ENCODE data around the gene NPAS3.

NPAS3 gene

DNA sequence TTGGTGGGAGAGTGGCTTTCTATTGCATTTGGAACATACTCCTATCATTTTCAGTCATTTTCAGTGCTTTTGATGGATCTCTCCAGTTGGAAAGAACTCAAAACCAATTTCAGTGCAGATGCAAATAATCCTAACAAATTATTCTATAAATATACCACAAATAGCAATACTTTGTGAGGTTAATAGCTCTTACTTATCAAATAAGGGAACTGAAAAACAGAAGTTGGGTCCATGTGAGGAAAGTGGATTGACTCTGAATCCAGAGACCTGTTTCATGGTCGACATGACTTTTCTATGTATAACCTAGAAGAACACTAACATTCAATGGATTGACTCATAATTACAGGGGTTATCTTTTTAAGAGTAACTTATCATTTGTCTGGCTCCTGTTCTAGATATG lies 763.6 kb downstream of the NPAS3 start:
- TF ChIP-seq, protein P1, sequence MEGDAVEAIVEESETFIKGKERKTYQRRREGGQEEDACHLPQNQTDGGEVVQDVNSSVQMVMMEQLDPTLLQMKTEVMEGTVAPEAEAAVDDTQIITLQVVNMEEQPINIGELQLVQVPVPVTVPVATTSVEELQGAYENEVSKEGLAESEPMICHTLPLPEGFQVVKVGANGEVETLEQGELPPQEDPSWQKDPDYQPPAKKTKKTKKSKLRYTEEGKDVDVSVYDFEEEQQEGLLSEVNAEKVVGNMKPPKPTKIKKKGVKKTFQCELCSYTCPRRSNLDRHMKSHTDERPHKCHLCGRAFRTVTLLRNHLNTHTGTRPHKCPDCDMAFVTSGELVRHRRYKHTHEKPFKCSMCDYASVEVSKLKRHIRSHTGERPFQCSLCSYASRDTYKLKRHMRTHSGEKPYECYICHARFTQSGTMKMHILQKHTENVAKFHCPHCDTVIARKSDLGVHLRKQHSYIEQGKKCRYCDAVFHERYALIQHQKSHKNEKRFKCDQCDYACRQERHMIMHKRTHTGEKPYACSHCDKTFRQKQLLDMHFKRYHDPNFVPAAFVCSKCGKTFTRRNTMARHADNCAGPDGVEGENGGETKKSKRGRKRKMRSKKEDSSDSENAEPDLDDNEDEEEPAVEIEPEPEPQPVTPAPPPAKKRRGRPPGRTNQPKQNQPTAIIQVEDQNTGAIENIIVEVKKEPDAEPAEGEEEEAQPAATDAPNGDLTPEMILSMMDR (IDR thresholded peaks at IDR 0.05; ENCODE audit: insufficient read depth, low read depth, low read length, missing control alignments): no peak
- no peak overlapping the region for H3K4me3 ChIP-seq (ENCODE audit: low read depth, low read length)
- no peak for DNase-seq (ENCODE audit: low read depth)

GRCh38 chr14:33704481-33704880 lies 765.8 kb downstream of the NPAS3 start:
- TF ChIP-seq, protein P1 (IDR thresholded peaks at IDR 0.05; ENCODE audit: insufficient read depth, low read depth, low read length, missing control alignments): no peak
- no peak for DNase-seq (ENCODE audit: low read depth)
- no peak overlapping the region for H3K4me3 ChIP-seq (ENCODE audit: low read depth, low read length)

DNA sequence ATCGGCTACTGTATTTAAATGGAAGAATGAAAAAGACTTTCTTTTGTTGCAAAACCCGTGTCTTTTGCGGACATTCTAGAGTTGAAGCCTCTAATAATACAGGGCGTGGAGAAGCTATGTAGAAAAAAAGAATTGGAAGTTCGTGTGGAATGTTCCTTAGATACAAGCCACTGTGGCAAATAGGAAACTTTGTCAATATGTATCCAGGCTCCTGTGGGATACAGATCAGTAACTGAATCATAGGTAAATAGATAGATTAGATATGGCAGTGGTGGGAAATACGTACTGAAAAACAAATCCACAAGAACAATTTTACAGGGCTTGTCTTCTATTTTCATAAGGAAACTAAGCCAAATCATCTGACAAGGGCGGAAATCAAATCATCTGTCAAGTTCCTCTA lies 766.8 kb downstream of the NPAS3 start:
- H3K4me3 ChIP-seq (ENCODE audit: low read depth, low read length): no peak overlapping the region
- TF ChIP-seq, protein P1 (IDR thresholded peaks at IDR 0.05; ENCODE audit: insufficient read depth, low read depth, low read length, missing control alignments): no peak
- no peak for DNase-seq (ENCODE audit: low read depth)

DNA sequence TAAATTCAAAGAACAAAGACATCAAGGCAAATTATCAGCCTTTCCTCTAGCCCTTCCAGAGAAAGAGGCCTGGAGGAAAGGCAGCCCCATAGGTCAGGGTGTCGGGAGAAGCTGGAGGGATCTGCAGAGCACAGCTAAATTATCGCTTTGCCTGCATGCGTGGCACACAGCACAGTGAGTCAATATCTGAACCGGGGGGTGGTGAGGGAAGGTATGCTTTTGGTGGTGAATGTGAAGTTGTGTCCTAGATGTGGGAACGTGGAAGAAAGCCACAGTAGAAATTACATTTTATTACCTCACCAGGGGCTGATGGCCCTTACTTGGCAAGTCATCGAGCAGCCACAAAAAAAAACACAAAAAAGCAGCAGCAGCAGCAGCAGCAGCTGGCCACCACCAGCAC lies 769.0 kb downstream of the NPAS3 start:
- no peak overlapping the region for H3K4me3 ChIP-seq (ENCODE audit: low read depth, low read length)
- TF ChIP-seq, protein P1 (IDR thresholded peaks at IDR 0.05; ENCODE audit: insufficient read depth, low read depth, low read length, missing control alignments): no peak
- DNase-seq (ENCODE audit: low read depth): no peak

GRCh38 chr14:33709283-33709682 lies 770.6 kb downstream of the NPAS3 start:
- DNase-seq (ENCODE audit: low read depth): no peak
- no peak overlapping the region for H3K4me3 ChIP-seq (ENCODE audit: low read depth, low read length)
- TF ChIP-seq, protein P1 (IDR thresholded peaks at IDR 0.05; ENCODE audit: insufficient read depth, low read depth, low read length, missing control alignments): no peak

GRCh38 chr14:33709711-33710110 lies 771.0 kb downstream of the NPAS3 start:
- DNase-seq (ENCODE audit: low read depth): no peak
- no peak overlapping the region for H3K4me3 ChIP-seq (ENCODE audit: low read depth, low read length)
- TF ChIP-seq, protein P1 (IDR thresholded peaks at IDR 0.05; ENCODE audit: insufficient read depth, low read depth, low read length, missing control alignments): no peak

- H3K4me3 ChIP-seq (ENCODE audit: low read depth, low read length): no peak overlapping the region
- no peak for DNase-seq (ENCODE audit: low read depth)
- TF ChIP-seq, protein P1 (IDR thresholded peaks at IDR 0.05; ENCODE audit: insufficient read depth, low read depth, low read length, missing control alignments): no peak
Measured at GRCh38 chr14:33710273-33710672, 771.6 kb downstream of the NPAS3 start.
